ENCODE results near the gene AADAC. TPM values are rescaled to one million over a fixed set of nuclear protein-coding genes. Genes with fewer than 3 reads are reported as not detected.
"Not testable (repeated sequence)": the region's sequence is repeated elsewhere in the genome, so short reads cannot be mapped to it uniquely, and the experiment has no call there.

Gene AADAC
- polyA plus RNA-seq, 1 donor from 2014 or later = not detected

- H3K36me3 ChIP-seq (ENCODE audit: insufficient read depth, low read length) = no peaks in the 10 kb centered on the region
- no peaks in the 10 kb centered on the region for H4K20me1 ChIP-seq (ENCODE audit: insufficient read depth)
- no peaks in the 10 kb centered on the region for H3K9me2 ChIP-seq (ENCODE audit: insufficient read depth, low read length)
- H3K79me2 ChIP-seq (replicated peaks; ENCODE audit: insufficient read depth, low read length) = no peaks in the 10 kb centered on the region
- H3K9me3 ChIP-seq (ENCODE audit: low read length) = no peaks in the 10 kb centered on the region
- H3K4me3 ChIP-seq (ENCODE audit: low read length) = no peak overlapping the region
- no peak overlapping the region for H3K9ac ChIP-seq (ENCODE audit: low read length)
- H2AFZ ChIP-seq (ENCODE audit: low read depth, low read length) = no peak overlapping the region
- H3K27ac ChIP-seq (ENCODE audit: low read length) = no peak overlapping the region
- H3F3A ChIP-seq (ENCODE audit: insufficient read depth, low read length, poor library complexity, severe bottlenecking) = no peaks in the 10 kb centered on the region
- H3K4me2 ChIP-seq (ENCODE audit: low read length) = no peak overlapping the region
- no peak for TF ChIP-seq EP300 (conservative IDR thresholded peaks at IDR 0.05; ENCODE audit: poor library complexity, severe bottlenecking)
- TF ChIP-seq REST (IDR thresholded peaks at IDR 0.05; ENCODE audit: borderline replicate concordance) = no peak
- no peak for TF ChIP-seq SMC3 (conservative IDR thresholded peaks at IDR 0.05; ENCODE audit: poor library complexity)
- no peak for TF ChIP-seq EZH2 (IDR thresholded peaks at IDR 0.05; ENCODE audit: borderline replicate concordance, insufficient read depth, low read length, poor library complexity, severe bottlenecking)
- no peak for TF ChIP-seq RAD21 (conservative IDR thresholded peaks at IDR 0.05)
- TF ChIP-seq POLR2AphosphoS5 (IDR thresholded peaks at IDR 0.05) = no peak
- H3K27me3 ChIP-seq (ENCODE audit: insufficient read depth, low read depth, low read length) = no peaks in the 10 kb centered on the region
These were observed 29.4 kb downstream of the AADAC start for GRCh38 chr3:151843275-151843674.

GRCh38 chr3:151845306-151845905, 31.5 kb downstream of the AADAC start:
- H4K20me1 ChIP-seq (ENCODE audit: insufficient read depth) = no peaks in the 10 kb centered on the region
- H3F3A ChIP-seq (ENCODE audit: insufficient read depth, low read length, poor library complexity, severe bottlenecking) = no peaks in the 10 kb centered on the region
- TF ChIP-seq EZH2 (IDR thresholded peaks at IDR 0.05; ENCODE audit: borderline replicate concordance, insufficient read depth, low read length, poor library complexity, severe bottlenecking) (no peak), SMC3 (conservative IDR thresholded peaks at IDR 0.05; ENCODE audit: poor library complexity) (no peak), RAD21 (conservative IDR thresholded peaks at IDR 0.05) (no peak)
- H3K9me2 ChIP-seq (ENCODE audit: insufficient read depth, low read length) = no peaks in the 10 kb centered on the region
- no peak overlapping the region for H3K4me2 ChIP-seq (ENCODE audit: low read length)
- no peaks in the 10 kb centered on the region for H3K27me3 ChIP-seq (ENCODE audit: insufficient read depth, low read depth, low read length)
- H3K9ac ChIP-seq (ENCODE audit: low read length) = no peak overlapping the region
- no peak overlapping the region for H2AFZ ChIP-seq (ENCODE audit: low read depth, low read length)
- H3K4me3 ChIP-seq (ENCODE audit: low read length) = no peak overlapping the region
- no peaks in the 10 kb centered on the region for H3K36me3 ChIP-seq (ENCODE audit: insufficient read depth, low read length)
- no peak overlapping the region for H3K27ac ChIP-seq (ENCODE audit: low read length)
- H3K9me3 ChIP-seq (ENCODE audit: low read length) = no peaks in the 10 kb centered on the region
- H3K79me2 ChIP-seq (replicated peaks; ENCODE audit: insufficient read depth, low read length) = no peaks in the 10 kb centered on the region

- not testable (repeated sequence) for H3F3A ChIP-seq (ENCODE audit: insufficient read depth, low read length, poor library complexity, severe bottlenecking); H3K4me2 ChIP-seq (ENCODE audit: low read length); H3K9me2 ChIP-seq (ENCODE audit: insufficient read depth, low read length); H3K4me3 ChIP-seq (ENCODE audit: low read length); H2AFZ ChIP-seq (ENCODE audit: low read depth, low read length); H3K27me3 ChIP-seq (ENCODE audit: insufficient read depth, low read depth, low read length); H4K20me1 ChIP-seq (ENCODE audit: insufficient read depth); H3K9ac ChIP-seq (ENCODE audit: low read length); H3K79me2 ChIP-seq (replicated peaks; ENCODE audit: insufficient read depth, low read length); H3K9me3 ChIP-seq (ENCODE audit: low read length); H3K27ac ChIP-seq (ENCODE audit: low read length); H3K36me3 ChIP-seq (ENCODE audit: insufficient read depth, low read length)
These were observed 36.1 kb downstream of the AADAC start for GRCh38 chr3:151850065-151850464.
